Trophoblast cell (in vitro differentiated cells and primary cell): Measurements from ENCODE around the gene TUBGCP2.

Source experiments
- DNase-seq, 2 donors: peaks; one replicate each; pipeline ENCODE4 v3.0.0-alpha.2; 2016
- H2AFZ ChIP-seq: 2 replicates; pipeline ENCODE4 v1.6.1; 2013; ENCODE audit warnings: low read length, moderate library complexity, mild to moderate bottlenecking; ENCODE audit not compliant: insufficient read depth, poor library complexity
- H2AK5ac ChIP-seq: 2 replicates; pipeline ENCODE4 v1.6.1; 2013; ENCODE audit warnings: mild to moderate bottlenecking, low read length
- H2BK120ac ChIP-seq: 2 replicates; pipeline ENCODE4 v1.6.1; 2013; ENCODE audit warnings: low read length, mild to moderate bottlenecking, moderate library complexity; ENCODE audit not compliant: insufficient read depth, poor library complexity
- H2BK12ac ChIP-seq: 2 replicates; pipeline ENCODE4 v1.6.1; 2013; ENCODE audit warnings: mild to moderate bottlenecking, low read length, moderate library complexity
- H2BK5ac ChIP-seq: 2 replicates; pipeline ENCODE4 v1.6.1; 2013; ENCODE audit warnings: low read length, low read depth, moderate library complexity, mild to moderate bottlenecking; ENCODE audit not compliant: poor library complexity
- H3K14ac ChIP-seq: 2 replicates; pipeline ENCODE4 v1.6.1; 2013; ENCODE audit warnings: mild to moderate bottlenecking, low read length
- H3K18ac ChIP-seq: 2 replicates; pipeline ENCODE4 v1.6.1; 2013; ENCODE audit warnings: mild to moderate bottlenecking, low read length
- H3K23ac ChIP-seq: 2 replicates; pipeline ENCODE4 v1.6.1; 2013; ENCODE audit warnings: low read length
- H3K27ac ChIP-seq: 2 replicates; pipeline ENCODE4 v1.5.1; 2013; ENCODE audit warnings: low read depth, mild to moderate bottlenecking, inconsistent platforms, low read length, moderate library complexity
- H3K27me3 ChIP-seq: 2 replicates; pipeline ENCODE4 v1.6.1; 2013; ENCODE audit warnings: inconsistent platforms, mild to moderate bottlenecking, low read length, moderate library complexity; ENCODE audit not compliant: insufficient read depth
- H3K36me3 ChIP-seq, 2 experiments: 1 replicate in 1 of 2; 2 replicates in 1 of 2; pipeline ENCODE4 v1.6.1; 2013; ENCODE audit warnings: low read length in 2 of 2, mild to moderate bottlenecking in 2 of 2, moderate library complexity in 1 of 2; ENCODE audit not compliant: insufficient read depth in 2 of 2, control insufficient read depth in 1 of 2
- H3K4ac ChIP-seq: 2 replicates; pipeline ENCODE4 v1.6.1; 2013; ENCODE audit warnings: low read depth, mild to moderate bottlenecking, low read length, moderate library complexity
- H3K4me1 ChIP-seq, 2 experiments: 1 replicate in 1 of 2; 2 replicates in 1 of 2; pipeline ENCODE4 v1.6.1; 2013; ENCODE audit warnings: low read length in 2 of 2, mild to moderate bottlenecking in 2 of 2, moderate library complexity in 1 of 2; ENCODE audit not compliant: insufficient read depth in 2 of 2, control insufficient read depth in 1 of 2
- H3K4me2 ChIP-seq: 2 replicates; pipeline ENCODE4 v1.6.1; 2013; ENCODE audit warnings: inconsistent platforms, mild to moderate bottlenecking, low read length, moderate library complexity
- H3K4me3 ChIP-seq: 2 replicates; pipeline ENCODE4 v1.5.1; 2013; ENCODE audit warnings: mild to moderate bottlenecking, low read depth, low read length, inconsistent platforms
- H3K79me1 ChIP-seq: one replicate; pipeline ENCODE4 v1.6.1; 2013; ENCODE audit warnings: low read length
- H3K79me2 ChIP-seq: 2 replicates; pipeline ENCODE4 v1.6.1; 2013; ENCODE audit warnings: low read length, mild to moderate bottlenecking; ENCODE audit not compliant: control insufficient read depth, insufficient read depth, poor library complexity
- H3K9ac ChIP-seq: 2 replicates; pipeline ENCODE4 v1.6.1; 2013; ENCODE audit warnings: mild to moderate bottlenecking, low read length
- H3K9me3 ChIP-seq: 2 replicates; pipeline ENCODE4 v1.6.1; 2013; ENCODE audit warnings: low read depth, mild to moderate bottlenecking, control low read depth, inconsistent platforms, low read length; ENCODE audit not compliant: insufficient read depth
- H4K12ac ChIP-seq: 2 replicates; pipeline ENCODE4 v1.6.1; 2013; ENCODE audit warnings: low read depth, mild to moderate bottlenecking, low read length, moderate library complexity
- H4K8ac ChIP-seq: 2 replicates; pipeline ENCODE4 v1.6.1; 2013; ENCODE audit warnings: low read depth, mild to moderate bottlenecking, low read length, moderate library complexity
- H4K91ac ChIP-seq: one replicate; pipeline ENCODE4 v1.6.1; 2013; ENCODE audit warnings: low read depth, mild to moderate bottlenecking, low read length, moderate library complexity
- WGBS: extraction: QIAGEN DNeasy Blood & Tissue Kit; methylation state at CpG from one replicate; pipeline ENCODE4 v1.1.7; 2013; ENCODE audit warnings: missing lambda C conversion rate; ENCODE audit not compliant: insufficient read length, insufficient coverage; ENCODE audit errors: extremely low coverage; 5-methylcytosine and 5-hydroxymethylcytosine counted together

TUBGCP2 gene

GRCh38 chr10:133241501-133242205 lies 67.0 kb downstream of the TUBGCP2 start:
- no peak overlapping the region for H2AK5ac ChIP-seq
- H3K23ac ChIP-seq, result no peak overlapping the region
- H3K4ac ChIP-seq, result no peak overlapping the region
- no peak overlapping the region for H4K8ac ChIP-seq
- H4K91ac ChIP-seq, result no peak overlapping the region
- H3K4me2 ChIP-seq, result no peak overlapping the region
- no peaks in the 10 kb centered on the region for H3K79me2 ChIP-seq
- H2BK120ac ChIP-seq, result no peak overlapping the region
- no peak overlapping the region for H3K14ac ChIP-seq
- H3K9me3 ChIP-seq, result peaks cover 11% of the 10 kb centered on the region
- peak overlapping the region; percentile 15 for H3K4me3 ChIP-seq
- H3K36me3 ChIP-seq, result no peaks in the 10 kb centered on the region
- peaks cover 2% of the 10 kb centered on the region for H3K79me1 ChIP-seq
- H3K4me1 ChIP-seq, result peaks cover 6% of the 10 kb centered on the region in 2 experiments
- H3K9ac ChIP-seq, result no peak overlapping the region
- H2BK12ac ChIP-seq, result no peak overlapping the region
- H3K27ac ChIP-seq, result no peak overlapping the region
- no peak overlapping the region for H2AFZ ChIP-seq
- no peak for DNase-seq
- H4K12ac ChIP-seq, result no peak overlapping the region
- no peak overlapping the region for H3K18ac ChIP-seq
- no peak overlapping the region for H2BK5ac ChIP-seq
- WGBS, result no CpG with 5 or more reads among the region's 25 CpGs
- H3K27me3 ChIP-seq, result peaks cover 25% of the 10 kb centered on the region

DNA sequence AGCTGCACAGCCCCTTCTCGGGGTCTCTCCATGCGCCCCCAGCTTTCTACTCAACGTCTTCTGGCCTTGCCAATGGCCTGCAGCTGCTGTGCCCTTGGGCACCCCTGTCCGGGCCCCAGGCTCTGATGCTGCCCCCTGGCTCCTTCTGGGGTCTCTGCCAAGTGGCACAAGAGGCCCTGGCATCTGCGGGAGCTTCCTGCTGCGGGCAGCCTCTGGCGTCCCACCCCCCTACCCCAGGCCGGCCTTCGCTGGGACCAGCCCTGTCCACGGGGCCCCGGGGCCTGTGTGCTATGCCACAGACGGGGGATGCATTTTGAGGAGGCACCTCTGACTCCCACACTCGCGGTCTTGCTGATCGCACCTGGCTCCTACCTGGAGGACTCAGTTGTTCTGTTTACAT lies 68.7 kb downstream of the TUBGCP2 start:
- Histone ChIP-seq H3K4me3 (no peak overlapping the region), H3K9me3 (peaks cover 10% of the 10 kb centered on the region), H2BK120ac (no peak overlapping the region), H4K8ac (no peak overlapping the region), H2BK12ac (no peak overlapping the region), H2BK5ac (no peak overlapping the region), H3K9ac (no peak overlapping the region), H3K27ac (no peak overlapping the region), H3K23ac (no peak overlapping the region), H3K79me2 (no peaks in the 10 kb centered on the region), H3K79me1 (peaks cover 2% of the 10 kb centered on the region), H4K12ac (no peak overlapping the region), H3K18ac (no peak overlapping the region), H3K4me2 (no peak overlapping the region), H3K36me3 (no peaks in the 10 kb centered on the region), H3K4me1 (peaks cover 7 to 8% of the 10 kb centered on the region in 2 experiments), H2AK5ac (no peak overlapping the region), H3K14ac (no peak overlapping the region), H3K4ac (no peak overlapping the region), H2AFZ (no peak overlapping the region), H3K27me3 (peaks cover 41% of the 10 kb centered on the region), H4K91ac (no peak overlapping the region)
- WGBS, result no CpG with 5 or more reads among the region's 15 CpGs
- no peak for DNase-seq

GRCh38 chr10:133238466-133238804 lies 70.2 kb downstream of the TUBGCP2 start:
- Histone ChIP-seq H3K9me3 (peaks cover 10% of the 10 kb centered on the region), H3K4me2 (no peak overlapping the region), H2BK12ac (no peak overlapping the region), H3K18ac (no peak overlapping the region), H4K8ac (no peak overlapping the region), H2AK5ac (no peak overlapping the region), H4K91ac (no peak overlapping the region), H3K4me3 (no peak overlapping the region), H3K79me1 (no peaks in the 10 kb centered on the region), H3K9ac (no peak overlapping the region), H3K4me1 (peaks cover 7 to 8% of the 10 kb centered on the region in 2 experiments), H2BK5ac (no peak overlapping the region), H3K27ac (no peak overlapping the region), H3K27me3 (peaks cover 49% of the 10 kb centered on the region), H3K36me3 (no peaks in the 10 kb centered on the region), H3K14ac (no peak overlapping the region), H3K4ac (no peak overlapping the region), H2BK120ac (no peak overlapping the region), H2AFZ (no peak overlapping the region), H3K23ac (no peak overlapping the region), H4K12ac (no peak overlapping the region), H3K79me2 (no peaks in the 10 kb centered on the region)
- no CpG with 5 or more reads among the region's 15 CpGs for WGBS
- no peak for DNase-seq

- Histone ChIP-seq H2BK12ac (no peak within 1 kb of the TSS), H3K18ac (no peak within 1 kb of the TSS), H3K14ac (no peak within 1 kb of the TSS), H3K27me3 (peaks cover 53% of the 10 kb centered on the region), H3K9me3 (peaks cover 5% of the 10 kb centered on the region), H3K36me3 (no peaks in the 10 kb centered on the region), H3K4ac (no peak within 1 kb of the TSS), H2BK5ac (no peak within 1 kb of the TSS), H3K79me2 (no peaks in the 10 kb centered on the region), H3K9ac (no peak within 1 kb of the TSS), H2AK5ac (no peak within 1 kb of the TSS), H3K4me2 (peak within 1 kb of the TSS; percentile 53), H3K4me1 (peaks cover 7 to 8% of the 10 kb centered on the region in 2 experiments), H4K91ac (no peak within 1 kb of the TSS), H3K27ac (no peak within 1 kb of the TSS), H3K23ac (no peak within 1 kb of the TSS), H4K12ac (no peak within 1 kb of the TSS), H2AFZ (peak within 1 kb of the TSS; percentile 17), H2BK120ac (no peak within 1 kb of the TSS), H3K79me1 (no peaks in the 10 kb centered on the region), H3K4me3 (no peak within 1 kb of the TSS), H4K8ac (no peak within 1 kb of the TSS)
- DNase-seq, result no peak
- WGBS, result no CpG with 5 or more reads among the region's 60 CpGs
Measured at GRCh38 chr10:133237588-133238465, 70.8 kb downstream of the TUBGCP2 start, which contains the start of gene VENTX. VENTX (plus strand) TSS chr10:133237855; CDS start chr10:133237915, 60 bp downstream.
